Ammon's horn (tissue), 1 donor: ENCODE measurements around the gene PPP3CA.
"Not testable (repeated sequence)": the region's sequence is repeated elsewhere in the genome, so short reads cannot be mapped to it uniquely, and the experiment has no call there.

ENCODE experiments used
- DNase-seq: peaks from one replicate; pipeline ENCODE4 v3.0.0-alpha.2; 2016; ENCODE audit warnings: low spot score

Gene PPP3CA

DNA sequence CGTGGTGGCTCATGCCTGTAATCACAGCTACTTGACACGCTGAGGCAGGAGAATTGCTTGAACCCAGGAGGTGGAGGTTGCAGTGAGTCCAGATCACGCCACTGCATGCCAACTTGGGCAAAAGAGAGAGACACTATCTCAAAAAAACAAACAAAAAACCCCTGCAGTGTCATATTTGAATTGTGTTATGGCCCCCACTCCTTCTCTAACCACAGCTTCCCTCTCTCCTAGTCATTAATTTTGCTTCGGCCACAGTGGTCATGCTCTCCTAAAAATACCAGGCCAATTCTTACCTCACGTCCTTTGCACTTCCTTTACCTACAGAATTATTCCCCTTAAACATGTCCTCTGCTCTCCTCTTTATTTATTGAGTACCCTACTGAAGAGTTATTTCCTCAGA is 206.1 kb downstream of the PPP3CA start:
- DNase-seq = no peak

DNA sequence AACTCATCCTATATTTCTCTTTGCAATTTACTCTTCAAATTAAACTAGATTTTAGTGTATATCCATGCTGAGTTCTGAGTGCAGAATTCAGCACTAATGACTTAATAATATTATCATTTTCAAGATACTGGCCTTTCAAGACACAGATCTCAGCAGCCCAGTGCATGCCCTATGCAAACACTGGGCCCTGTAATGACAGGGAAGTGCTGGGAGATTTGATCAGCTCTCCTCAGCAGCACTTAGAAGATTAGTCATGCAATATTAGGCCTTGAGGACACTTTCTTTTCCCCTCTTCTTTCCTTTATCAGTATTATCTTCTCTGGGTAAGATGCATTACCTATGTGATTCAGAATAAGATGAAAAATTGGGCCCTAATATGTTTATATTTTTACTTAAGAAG is 207.1 kb downstream of the PPP3CA start:
- no peak for DNase-seq

DNA sequence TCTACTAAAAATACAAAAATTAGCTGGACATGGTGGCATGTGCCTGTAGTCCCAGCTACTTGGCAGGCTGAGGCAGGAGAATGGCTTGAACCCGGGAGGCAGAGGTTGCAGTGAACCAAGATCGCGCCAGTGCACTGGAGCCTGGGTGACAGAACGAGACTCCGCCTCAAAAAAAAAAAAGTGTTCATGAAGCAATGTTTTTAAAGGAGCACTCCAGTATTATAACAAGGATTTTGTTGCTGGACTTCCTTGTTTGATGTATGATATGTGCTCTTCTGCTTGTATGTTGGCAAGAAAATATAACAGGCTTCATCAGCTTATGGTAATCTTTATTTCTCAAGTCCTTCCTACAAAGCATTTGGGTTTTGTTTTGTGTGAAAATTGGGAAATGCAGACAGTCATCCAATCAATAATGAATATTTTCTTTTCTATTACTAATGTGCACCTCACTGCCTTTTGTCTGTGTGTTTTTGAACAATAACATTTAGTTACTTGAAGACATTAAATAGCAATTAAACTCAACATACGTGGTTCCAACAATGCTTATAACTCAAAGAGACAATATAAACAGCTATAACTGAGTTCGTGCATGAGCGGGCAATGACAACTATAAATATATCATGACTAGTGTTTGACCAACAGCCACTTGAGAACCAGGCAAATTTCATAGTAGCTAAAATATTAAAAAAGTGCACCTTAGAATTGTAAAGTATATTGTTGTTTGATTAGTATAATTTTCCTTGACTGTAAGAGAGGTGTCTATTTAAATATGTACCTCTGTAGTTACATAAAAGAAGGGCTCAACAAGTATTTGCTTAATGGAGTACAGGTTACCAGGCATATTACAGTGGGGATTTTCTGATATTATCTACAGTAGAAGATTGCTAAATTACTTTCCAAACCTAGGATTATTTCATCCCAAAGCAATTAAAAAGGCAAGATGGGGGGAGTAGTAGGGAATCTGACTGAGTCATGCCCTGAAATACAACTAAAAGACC is 210.7 kb downstream of the PPP3CA start:
- no peak for DNase-seq

DNA sequence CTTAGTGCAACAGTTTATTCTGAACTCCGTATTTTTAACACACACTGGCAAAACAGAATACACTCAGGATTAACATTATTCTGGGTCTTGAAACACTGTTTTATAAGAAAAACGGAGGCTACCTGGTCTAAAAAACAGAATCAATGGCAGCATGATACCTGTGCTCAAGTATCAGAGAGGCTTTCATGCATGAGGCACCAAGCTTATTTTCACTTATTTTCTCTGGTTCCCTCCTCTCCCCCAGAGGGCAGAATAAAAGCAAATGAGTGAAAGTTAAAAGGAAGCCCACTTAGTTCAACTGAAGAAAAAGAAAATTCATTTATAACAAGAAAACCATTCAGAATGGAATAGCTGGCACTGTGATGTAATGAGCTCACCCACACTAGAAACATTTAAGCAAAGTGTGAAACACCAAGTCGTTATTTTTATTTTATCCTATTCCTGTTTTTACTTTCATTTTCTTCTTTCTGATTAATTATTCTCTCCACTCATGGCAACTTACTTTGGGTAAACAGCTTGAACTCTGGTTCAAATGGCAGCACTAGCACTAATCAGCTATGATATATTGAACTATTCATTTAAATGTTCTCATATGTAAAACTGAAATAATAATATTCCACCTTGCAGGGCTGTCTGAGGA is 211.8 kb downstream of the PPP3CA start:
- DNase-seq = no peak

DNA sequence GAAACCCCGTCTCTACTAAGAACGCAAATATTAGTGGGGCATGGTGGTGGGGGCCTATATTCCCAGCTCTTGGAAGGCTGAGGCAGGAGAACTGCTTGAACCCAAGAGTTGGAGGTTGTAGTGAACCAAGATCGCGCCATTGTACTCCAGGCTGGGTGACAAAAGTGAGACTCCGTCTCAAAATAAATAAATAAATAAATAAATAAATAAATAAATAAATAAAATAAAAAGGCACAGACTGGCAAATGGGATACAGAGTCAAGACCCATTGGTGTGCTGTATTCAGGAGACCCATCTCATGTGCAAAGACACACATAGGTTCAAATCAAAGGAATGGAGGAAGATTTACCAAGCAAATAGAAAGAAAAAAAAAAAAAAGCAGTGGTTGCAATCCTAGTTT is 216.3 kb downstream of the PPP3CA start:
- DNase-seq = not testable (repeated sequence)

DNA sequence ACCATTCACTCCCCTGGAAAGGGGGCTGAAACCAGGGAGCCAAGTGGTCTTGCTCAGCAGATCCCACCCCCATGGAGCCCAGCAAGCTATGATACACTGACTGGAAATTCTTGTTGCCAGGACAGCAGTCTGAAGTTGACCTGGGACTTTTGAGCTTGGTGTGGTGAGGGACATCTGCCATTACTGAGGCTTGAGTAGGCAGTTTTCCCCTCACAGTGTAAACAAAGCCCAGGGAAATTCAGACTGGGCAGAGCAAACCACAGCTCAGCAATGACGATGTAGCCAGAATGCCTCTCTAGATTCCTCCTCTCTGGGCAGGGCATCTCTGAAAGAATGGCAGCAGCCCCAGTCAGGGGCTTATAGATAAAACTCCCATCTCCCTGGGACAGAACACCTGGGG is 218.4 kb downstream of the PPP3CA start:
- not testable (repeated sequence) for DNase-seq

DNA sequence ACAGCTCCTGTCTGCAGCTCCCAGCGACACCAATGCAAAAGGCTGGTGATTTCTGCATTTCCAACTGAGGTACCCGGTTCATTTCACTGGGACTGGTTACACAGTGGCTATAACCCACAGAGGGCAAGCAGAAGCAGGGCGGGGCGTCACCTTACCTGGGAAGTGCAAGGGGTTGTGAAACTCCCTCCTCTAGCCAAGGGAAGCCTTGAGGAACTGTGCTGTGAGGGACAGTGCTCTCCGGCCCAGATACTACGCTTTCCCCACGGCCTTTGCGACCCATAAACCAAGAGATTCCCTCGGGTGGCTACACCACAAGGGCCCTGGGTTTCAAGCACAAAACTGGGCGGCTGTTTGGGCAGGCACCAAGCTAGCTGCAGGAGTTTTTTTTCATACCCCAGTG is 218.9 kb downstream of the PPP3CA start:
- DNase-seq = no peak

DNA sequence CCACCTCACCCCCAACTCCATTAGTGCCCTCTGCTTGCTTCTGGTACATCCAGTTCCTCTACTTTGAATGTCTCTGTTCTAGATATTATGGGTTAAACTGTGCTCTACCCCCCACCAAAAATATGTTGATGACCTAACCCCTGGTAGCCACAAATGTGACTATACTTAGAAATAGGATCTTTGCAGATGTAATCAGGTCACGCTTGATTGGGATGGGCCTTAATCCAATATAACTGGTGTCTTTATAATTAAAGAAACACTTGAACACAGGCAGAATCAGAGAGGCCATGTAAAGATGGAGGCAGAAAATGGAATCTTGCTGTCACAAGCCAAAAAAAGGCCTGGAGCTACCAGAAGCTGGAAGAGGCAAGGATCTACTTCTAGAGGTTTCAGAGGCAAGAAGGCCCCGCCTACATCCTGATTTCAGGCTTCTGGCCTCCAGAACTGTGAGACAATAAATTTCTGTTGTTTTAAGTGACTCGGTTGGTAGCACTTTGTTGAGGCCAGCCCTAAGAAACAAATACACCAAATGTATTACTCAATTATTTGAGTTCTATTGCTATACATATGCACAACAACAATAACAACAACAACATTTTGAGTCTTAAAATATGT is 220.0 kb downstream of the PPP3CA start:
- no peak for DNase-seq

- DNase-seq = no peak
Observed at GRCh38 chr4:101126059-101126458, 221.3 kb downstream of the PPP3CA start.

GRCh38 chr4:101125045-101125942 is 222.0 kb downstream of the PPP3CA start:
- no peak for DNase-seq

GRCh38 chr4:101123231-101123630 is 224.1 kb downstream of the PPP3CA start:
- DNase-seq = no peak

- no peak for DNase-seq
Observed at GRCh38 chr4:101122019-101122418, 225.3 kb downstream of the PPP3CA start.

- DNase-seq = peak; percentile 43
Observed at GRCh38 chr4:101119141-101119540, 228.2 kb downstream of the PPP3CA start.

- DNase-seq = no peak
Observed at GRCh38 chr4:101118617-101119016, 228.7 kb downstream of the PPP3CA start.

DNA sequence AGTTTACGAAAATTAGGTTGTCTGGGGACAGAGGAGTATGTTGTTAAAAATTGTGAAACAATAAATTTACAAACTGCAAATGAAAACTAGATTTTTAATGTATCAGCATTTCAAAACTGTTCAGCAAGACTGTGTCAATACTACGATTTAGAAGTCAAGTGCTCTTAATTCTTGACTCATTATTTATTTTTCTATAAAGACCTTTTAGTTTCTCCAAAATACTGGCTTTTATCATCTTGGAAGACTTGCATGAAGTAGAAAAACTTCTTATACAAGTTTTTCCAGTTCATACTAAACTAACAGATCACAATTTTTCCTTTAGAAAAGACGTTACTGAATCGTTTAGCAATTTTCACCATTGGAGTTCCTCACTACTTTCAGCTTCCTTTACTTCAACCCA is 231.4 kb downstream of the PPP3CA start:
- no peak for DNase-seq

DNA sequence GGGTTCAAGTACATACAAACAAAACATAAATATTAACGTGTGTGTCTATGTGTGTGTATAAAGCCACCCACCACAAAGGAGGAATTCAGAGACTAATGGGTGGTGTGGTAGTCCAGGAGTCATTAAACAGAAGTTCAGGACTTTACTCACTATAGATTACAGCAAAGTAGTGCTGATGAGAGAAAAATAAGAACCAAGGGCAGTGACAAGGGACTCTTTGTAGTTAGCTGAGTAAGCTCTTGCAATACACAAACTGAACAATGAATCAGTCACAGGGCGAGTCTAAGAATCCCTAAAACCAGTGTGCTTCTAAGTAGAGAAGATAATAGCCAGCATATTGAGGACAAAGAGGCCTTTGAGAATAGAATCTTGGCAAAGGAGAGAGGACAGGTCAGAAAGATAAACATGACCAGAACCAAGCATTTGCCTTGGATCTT is 232.4 kb downstream of the PPP3CA start:
- DNase-seq = peak; percentile 92

DNA sequence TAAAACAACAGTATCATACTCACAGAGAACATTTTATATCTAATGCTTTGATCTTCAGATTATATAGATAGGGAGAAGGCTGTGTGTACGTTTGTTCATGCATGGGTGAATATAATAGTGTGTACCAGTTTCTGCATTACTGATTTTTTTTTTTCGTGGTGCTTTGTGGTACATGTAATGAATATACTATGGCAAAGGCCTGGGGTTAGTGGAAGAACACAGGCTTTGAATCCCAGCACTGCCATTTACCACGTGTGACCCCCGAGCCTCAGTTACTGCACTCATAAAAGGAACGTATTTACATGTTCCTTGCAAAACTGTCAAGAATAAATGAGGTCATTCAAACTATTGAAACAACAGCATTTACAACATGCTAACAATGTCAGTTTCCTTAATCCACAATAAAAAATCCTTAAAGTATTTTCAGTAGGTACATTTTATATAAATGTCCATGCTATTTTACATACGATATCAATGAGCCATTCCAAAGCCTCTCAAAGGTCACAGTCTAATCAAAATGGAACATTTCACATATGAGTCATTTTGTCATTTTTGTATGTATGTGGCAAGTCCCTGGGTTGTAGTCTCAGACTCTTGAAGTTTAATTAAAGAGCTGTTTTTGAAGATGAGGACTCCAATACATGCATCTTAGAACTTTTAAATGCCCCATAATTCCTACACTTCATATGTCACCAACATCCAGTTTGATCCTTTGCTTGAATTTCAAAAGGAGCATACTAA is 242.8 kb downstream of the PPP3CA start:
- DNase-seq = no peak

- peak; percentile 66 for DNase-seq
Observed at GRCh38 chr4:101103381-101104142, 243.8 kb downstream of the PPP3CA start.

DNA sequence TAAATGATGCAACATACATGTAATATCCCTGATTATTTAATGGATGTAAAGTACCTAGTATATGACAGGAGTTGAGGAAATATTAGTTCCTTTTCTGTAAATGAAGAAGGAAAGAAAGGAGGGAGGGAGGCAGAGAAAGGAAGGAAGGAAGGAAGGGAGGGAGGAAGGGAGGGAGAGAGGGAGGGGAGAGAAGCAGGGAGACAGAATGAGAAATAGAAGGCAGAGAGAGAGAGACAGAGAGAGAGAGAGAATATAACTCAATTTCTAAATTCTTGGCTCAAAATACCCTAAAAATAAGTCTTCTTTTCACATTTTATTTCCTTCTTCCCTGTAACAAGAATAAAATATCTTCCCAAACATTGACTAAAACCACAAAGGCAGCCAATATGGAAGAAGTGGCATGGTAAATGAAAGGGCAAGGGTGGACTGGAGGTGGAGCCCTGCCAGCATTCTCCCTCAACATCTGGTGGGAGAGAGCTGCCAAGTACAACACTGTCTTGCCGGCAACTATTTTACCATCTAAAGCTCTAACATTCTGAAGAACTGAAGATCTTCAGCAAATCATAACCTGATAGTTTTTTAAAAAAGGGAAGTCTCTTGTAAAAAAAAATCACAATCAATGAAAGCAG is 245.1 kb downstream of the PPP3CA start:
- peak; percentile 75 for DNase-seq

DNA sequence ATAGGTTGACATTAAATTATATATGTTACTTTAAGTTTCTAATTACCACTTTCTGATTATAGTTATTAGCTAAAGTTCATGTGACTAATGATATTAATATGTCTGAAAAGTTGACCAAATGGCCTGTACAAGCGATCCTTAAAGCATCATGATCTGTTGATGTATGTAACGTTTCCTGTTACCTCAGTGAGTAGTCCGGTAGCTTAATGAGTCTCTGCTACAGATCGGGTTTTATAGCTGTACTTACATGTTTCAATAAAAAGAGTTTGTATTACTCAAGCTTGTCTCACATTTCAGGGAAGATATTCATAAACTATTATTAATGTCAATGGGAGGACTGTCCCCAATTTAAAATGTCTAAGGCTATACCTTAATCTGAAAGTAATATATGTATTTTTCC is 246.3 kb downstream of the PPP3CA start:
- no peak for DNase-seq
